GM12892 (cell line): ENCODE measurements around the gene LRRC1.

Experiments
- DNase-seq: peaks from one replicate; pipeline ENCODE4 v3.0.0; 2011; ENCODE audit not compliant: insufficient read length
- FAIRE-seq: peaks from 2 replicates; lab custom pipeline; 2011; peaks lifted over from hg19 to GRCh38; lab: Jason Lieb, UNC
- POLR2A ChIP-seq: IDR thresholded peaks from 2 replicates; pipeline ENCODE4 v1.6.1; 2011; ENCODE audit warnings: low read depth, low read length, control low read depth
- POLR2AphosphoS5 ChIP-seq: IDR thresholded peaks from 2 replicates; pipeline ENCODE4 v1.6.1; 2011; ENCODE audit warnings: low read depth, low read length, control low read depth
- TAF1 ChIP-seq: IDR thresholded peaks from 2 replicates; pipeline ENCODE4 v1.6.1; 2011; ENCODE audit warnings: low read depth, mild to moderate bottlenecking, control low read depth, low read length, borderline replicate concordance

LRRC1 gene

GRCh38 chr6:53837865-53838769 is 43.3 kb downstream of the LRRC1 start:
- no peak for TF ChIP-seq POLR2AphosphoS5
- TF ChIP-seq TAF1: no peak
- no peak for TF ChIP-seq POLR2A
- peak; percentile 24 for FAIRE-seq
- no peak for DNase-seq

- TF ChIP-seq POLR2A (no peak), TAF1 (no peak), POLR2AphosphoS5 (no peak)
Measured at GRCh38 chr6:53840027-53840426, 45.2 kb downstream of the LRRC1 start.

GRCh38 chr6:53845280-53846195 is 50.7 kb downstream of the LRRC1 start:
- no peak for DNase-seq
- TF ChIP-seq TAF1 (no peak), POLR2A (no peak), POLR2AphosphoS5 (no peak)
- no peak for FAIRE-seq

More at GRCh38 chr6:53840027-53840426, 45.2 kb downstream of the LRRC1 start:
- DNase-seq: no peak
- FAIRE-seq: no peak

GRCh38 chr6:53846250-53846649 is 51.4 kb downstream of the LRRC1 start:
- FAIRE-seq (no peak), DNase-seq (no peak)
- TF ChIP-seq TAF1: no peak
- no peak for TF ChIP-seq POLR2A
- TF ChIP-seq POLR2AphosphoS5: no peak

- FAIRE-seq (peak; percentile 21), DNase-seq (no peak)
- no peak for TF ChIP-seq TAF1
- no peak for TF ChIP-seq POLR2AphosphoS5
- no peak for TF ChIP-seq POLR2A
Measured at GRCh38 chr6:53847796-53848314, 53.0 kb downstream of the LRRC1 start.

GRCh38 chr6:53850527-53850926 is 55.7 kb downstream of the LRRC1 start:
- TF ChIP-seq TAF1 (no peak), POLR2AphosphoS5 (no peak), POLR2A (no peak)
- DNase-seq (no peak), FAIRE-seq (no peak)

GRCh38 chr6:53851561-53851960 is 56.8 kb downstream of the LRRC1 start:
- no peak for FAIRE-seq
- no peak for TF ChIP-seq POLR2AphosphoS5
- DNase-seq: no peak

GRCh38 chr6:53852805-53853204 is 58.0 kb downstream of the LRRC1 start:
- no peak for FAIRE-seq
- no peak for TF ChIP-seq TAF1
- no peak for DNase-seq

- DNase-seq: no peak
- no peak for TF ChIP-seq POLR2A
- no peak for TF ChIP-seq TAF1
- TF ChIP-seq POLR2AphosphoS5: no peak
- FAIRE-seq: no peak
Measured at GRCh38 chr6:53854843-53855567, 60.2 kb downstream of the LRRC1 start.

GRCh38 chr6:53855940-53856339 is 61.1 kb downstream of the LRRC1 start:
- TF ChIP-seq POLR2A: no peak
- no peak for TF ChIP-seq TAF1
- TF ChIP-seq POLR2AphosphoS5: no peak
- FAIRE-seq (no peak), DNase-seq (no peak)

- FAIRE-seq: no peak
- TF ChIP-seq TAF1: no peak
- DNase-seq: no peak
Measured at GRCh38 chr6:53857318-53858094, 62.7 kb downstream of the LRRC1 start.
